A673 (cell line): ENCODE results near the gene TPM4. TPM values are rescaled to one million over a fixed set of nuclear protein-coding genes. Genes with fewer than 3 reads are reported as not detected.

ENCODE experiments used
- BruUV-seq: library from RNA; stranded (reverse); fragments of 400-500 nt; replicated peaks from 2 replicates; lab custom pipeline; 2021; lab: Mats Ljungman, UMichigan
- CTCF ChIA-PET: fragments of 300-600 bp; sonication (Branson Sonifier 250); formaldehyde crosslinking; loops from one replicate; lab custom pipeline; 2022; ENCODE audit warnings: antibody characterized with exemption; lab: Charles Lee
- POLR2A ChIA-PET: fragments of 300-600 bp; sonication (Branson Sonifier 250); formaldehyde crosslinking; loops from one replicate; lab custom pipeline; 2022; ENCODE audit warnings: antibody characterized with exemption; ENCODE audit not compliant: low non-redundant PET; lab: Charles Lee
- DNase-seq: peaks from one replicate; pipeline ENCODE4 v3.0.0-alpha.2; 2015; ENCODE audit warnings: low spot score
- H3K27ac ChIP-seq: fragments of 200-600 bp; sonication (generic); 2 replicates; pipeline ENCODE4 v1.5.1; 2016; ENCODE audit warnings: mixed run types, low read depth, mild to moderate bottlenecking, mixed read lengths, antibody characterized with exemption, low read length; ENCODE audit not compliant: poor library complexity, severe bottlenecking
- H3K27me3 ChIP-seq: fragments of 200-600 bp; sonication (generic); replicated peaks from 2 replicates; pipeline ENCODE4 v1.6.1; 2017; ENCODE audit warnings: mixed run types, low read depth, mild to moderate bottlenecking, mixed read lengths, antibody characterized with exemption, low read length; ENCODE audit not compliant: insufficient read depth, poor library complexity
- H3K36me3 ChIP-seq: fragments of 200-600 bp; sonication (generic); 2 replicates; pipeline ENCODE4 v1.6.1; 2016; ENCODE audit warnings: mixed run types, mild to moderate bottlenecking, mixed read lengths, antibody characterized with exemption, low read length; ENCODE audit not compliant: insufficient read depth, poor library complexity, severe bottlenecking
- H3K4me1 ChIP-seq: fragments of 200-600 bp; sonication (generic); 2 replicates; pipeline ENCODE4 v1.6.1; 2017; ENCODE audit warnings: mixed run types, mild to moderate bottlenecking, mixed read lengths, antibody characterized with exemption, low read length; ENCODE audit not compliant: insufficient read depth, poor library complexity, severe bottlenecking
- H3K4me3 ChIP-seq: fragments of 200-600 bp; sonication (generic); 2 replicates; pipeline ENCODE4 v1.5.1; 2016; ENCODE audit warnings: low read depth, mixed run types, mild to moderate bottlenecking, mixed read lengths, low read length; ENCODE audit not compliant: poor library complexity, severe bottlenecking
- H3K9me3 ChIP-seq: fragments of 200-600 bp; sonication (generic); 2 replicates; pipeline ENCODE4 v1.6.1; 2016; ENCODE audit warnings: mixed run types, low read depth, mild to moderate bottlenecking, mixed read lengths, antibody characterized with exemption, low read length; ENCODE audit not compliant: poor library complexity, severe bottlenecking
- EZH2 ChIP-seq: fragments of 200-600 bp; sonication (generic); IDR thresholded peaks from 2 replicates; pipeline ENCODE4 v1.6.1; 2017; ENCODE audit warnings: borderline replicate concordance, low read depth, mild to moderate bottlenecking, mixed read lengths, antibody characterized with exemption, low read length; ENCODE audit not compliant: poor library complexity, severe bottlenecking
- intact Hi-C: fragments of 100-400 bp; cut with micrococcal nuclease; formaldehyde crosslinking; loops from one replicate; pipeline ENCODE4 v1.10.0; 2022; ENCODE audit not compliant: unreplicated experiment
- total RNA-seq: library from RNA; stranded (reverse); gene quantifications from 2 replicates; pipeline ENCODE4 v1.2.3, GENCODE V29; 2021
- TF ChIP-seq, protein P1 (sequence below): fragments of 300-800, 200-600 bp; sonication (generic); conservative IDR thresholded peaks from 2 replicates; pipeline ENCODE4 v1.5.1; 2017; ENCODE audit warnings: low read depth, mild to moderate bottlenecking, antibody characterized with exemption, low read length, moderate library complexity, mixed read lengths

Gene TPM4
- total RNA-seq, 1 experiment from 2014 or later: 476 TPM

DNA sequence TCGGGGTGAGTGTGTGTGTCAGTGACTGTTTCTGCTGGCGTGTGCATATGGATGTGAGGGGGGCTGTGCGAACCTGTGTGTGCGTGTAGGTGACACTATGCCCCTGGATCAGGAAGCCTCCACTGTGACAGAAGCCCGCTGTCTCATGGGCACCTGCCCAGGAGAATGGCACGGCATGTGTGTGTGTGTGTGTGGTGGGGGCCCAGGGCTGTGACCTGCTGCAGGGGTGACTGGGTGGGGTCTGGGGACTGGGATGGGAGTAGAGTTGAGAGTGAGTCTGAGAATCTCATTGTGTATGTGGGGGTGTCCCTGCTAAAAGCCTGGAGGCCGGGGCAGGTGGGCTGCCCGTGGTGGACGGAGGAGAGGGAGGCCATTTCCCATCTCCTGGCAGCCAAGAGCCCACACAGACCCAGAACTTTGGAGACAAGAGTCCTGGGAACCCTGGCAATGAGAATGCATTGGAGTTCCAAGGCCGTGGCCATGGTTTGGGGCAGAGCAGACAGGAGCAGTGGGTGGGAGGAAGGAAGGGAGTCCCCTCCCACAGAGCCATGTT is 6.4 kb upstream of the TPM4 start:
- no peak for TF ChIP-seq EZH2
- TF ChIP-seq, protein P1, sequence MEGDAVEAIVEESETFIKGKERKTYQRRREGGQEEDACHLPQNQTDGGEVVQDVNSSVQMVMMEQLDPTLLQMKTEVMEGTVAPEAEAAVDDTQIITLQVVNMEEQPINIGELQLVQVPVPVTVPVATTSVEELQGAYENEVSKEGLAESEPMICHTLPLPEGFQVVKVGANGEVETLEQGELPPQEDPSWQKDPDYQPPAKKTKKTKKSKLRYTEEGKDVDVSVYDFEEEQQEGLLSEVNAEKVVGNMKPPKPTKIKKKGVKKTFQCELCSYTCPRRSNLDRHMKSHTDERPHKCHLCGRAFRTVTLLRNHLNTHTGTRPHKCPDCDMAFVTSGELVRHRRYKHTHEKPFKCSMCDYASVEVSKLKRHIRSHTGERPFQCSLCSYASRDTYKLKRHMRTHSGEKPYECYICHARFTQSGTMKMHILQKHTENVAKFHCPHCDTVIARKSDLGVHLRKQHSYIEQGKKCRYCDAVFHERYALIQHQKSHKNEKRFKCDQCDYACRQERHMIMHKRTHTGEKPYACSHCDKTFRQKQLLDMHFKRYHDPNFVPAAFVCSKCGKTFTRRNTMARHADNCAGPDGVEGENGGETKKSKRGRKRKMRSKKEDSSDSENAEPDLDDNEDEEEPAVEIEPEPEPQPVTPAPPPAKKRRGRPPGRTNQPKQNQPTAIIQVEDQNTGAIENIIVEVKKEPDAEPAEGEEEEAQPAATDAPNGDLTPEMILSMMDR: no peak
- intact Hi-C loops: no loop called here
- H3K36me3 ChIP-seq: no peaks in the 10 kb centered on the region
- no TSS peak for BruUV-seq
- H3K27me3 ChIP-seq: no peaks in the 10 kb centered on the region
- H3K4me3 ChIP-seq: no peak overlapping the region
- ChIA-PET CTCF (no interaction called here), POLR2A (no interaction called here)
- H3K4me1 ChIP-seq: peaks cover 5% of the 10 kb centered on the region
- DNase-seq: no peak
- no peak overlapping the region for H3K27ac ChIP-seq
- H3K9me3 ChIP-seq: no peaks in the 10 kb centered on the region

DNA sequence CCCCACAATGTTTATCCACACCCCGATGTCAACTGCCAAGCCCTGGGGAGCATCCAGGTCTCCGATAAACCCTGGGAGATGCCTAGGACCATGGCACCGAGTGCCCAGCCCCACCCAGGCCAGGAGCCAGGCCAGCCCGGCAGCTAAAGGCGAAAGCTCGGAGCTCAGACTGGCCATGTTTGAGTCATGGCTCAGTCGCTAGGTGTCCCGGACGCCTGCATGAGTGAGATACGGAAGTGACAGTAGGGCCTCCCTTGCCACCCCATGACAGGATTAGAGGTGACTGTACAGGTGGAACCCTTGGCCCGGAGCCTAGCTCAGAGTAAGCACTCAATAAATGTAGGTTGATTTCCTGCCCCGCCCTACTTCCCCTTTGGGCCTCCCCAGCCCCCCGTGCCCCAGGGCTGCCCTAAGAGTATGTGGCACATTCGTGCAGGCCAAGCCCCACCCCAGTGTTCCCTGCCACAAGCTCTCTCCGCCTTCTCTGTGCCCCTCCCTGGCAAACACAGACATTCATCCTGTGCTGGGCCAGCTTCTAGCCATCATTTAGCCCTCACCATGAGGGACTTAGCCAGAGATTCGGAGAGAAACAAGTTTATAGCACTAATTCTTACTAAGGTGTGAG is 5.8 kb upstream of the TPM4 start:
- H3K4me3 ChIP-seq: no peak overlapping the region
- H3K9me3 ChIP-seq: no peaks in the 10 kb centered on the region
- TF ChIP-seq EZH2: no peak
- TF ChIP-seq, protein P1: no peak
- no peak for DNase-seq
- no TSS peak for BruUV-seq
- ChIA-PET POLR2A (no interaction called here), CTCF (no interaction called here)
- intact Hi-C loops: no loop called here
- no peaks in the 10 kb centered on the region for H3K36me3 ChIP-seq
- no peak overlapping the region for H3K27ac ChIP-seq
- H3K27me3 ChIP-seq: no peaks in the 10 kb centered on the region
- peaks cover 5% of the 10 kb centered on the region for H3K4me1 ChIP-seq

DNA sequence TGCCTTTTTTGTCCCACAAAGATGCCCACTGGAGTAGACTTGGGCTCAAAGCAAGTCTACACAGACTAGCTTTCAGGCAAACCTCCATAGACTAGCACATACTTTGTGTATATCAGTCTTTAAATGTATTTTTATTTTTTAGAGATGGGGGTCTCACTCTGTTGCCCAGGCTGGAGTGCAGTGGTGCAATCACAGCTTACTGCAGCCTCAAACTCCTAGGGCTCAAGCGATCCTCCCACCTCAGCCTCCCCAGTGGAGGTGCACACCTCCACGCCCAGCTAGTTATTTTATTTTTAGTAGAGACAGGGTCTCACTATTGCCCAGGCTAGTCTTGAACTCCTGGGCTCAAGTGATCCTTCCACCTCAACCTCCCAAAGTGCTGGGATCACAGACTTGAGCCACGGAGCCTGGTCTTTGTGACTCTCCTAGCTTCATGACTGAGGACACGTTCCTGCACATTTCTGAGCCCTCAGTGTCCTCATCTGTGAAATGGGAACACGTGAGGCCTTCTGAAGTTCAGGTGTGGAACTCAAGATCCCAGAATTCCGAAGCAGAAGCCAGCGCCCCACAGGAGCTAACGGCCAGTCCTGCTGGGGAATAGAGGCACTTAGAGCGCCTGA is 5.1 kb upstream of the TPM4 start:
- POLR2A ChIA-PET: no interaction called here
- no peak for DNase-seq
- H3K27ac ChIP-seq: no peak overlapping the region
- CTCF ChIA-PET: no interaction called here
- intact Hi-C loops: no loop called here
- H3K36me3 ChIP-seq: no peaks in the 10 kb centered on the region
- no peak overlapping the region for H3K4me3 ChIP-seq
- peaks cover 4% of the 10 kb centered on the region for H3K4me1 ChIP-seq
- no peaks in the 10 kb centered on the region for H3K27me3 ChIP-seq
- BruUV-seq: no TSS peak
- no peaks in the 10 kb centered on the region for H3K9me3 ChIP-seq
- no peak for TF ChIP-seq EZH2
- TF ChIP-seq, protein P1: no peak
